HG03521 (cell line): Measurements from ENCODE around the gene GNB1L.

Source experiments
- ATAC-seq: cut with Tn5 transposase; IDR thresholded peaks from one replicate; pipeline ENCODE4 v1.9.1; 2021; ENCODE audit warnings: mild to moderate bottlenecking, moderate library complexity; ENCODE audit not compliant: unreplicated experiment

GNB1L gene

GRCh38 chr22:19811811-19812771, 42.6 kb downstream of the GNB1L start:
- ATAC-seq: no peak

- ATAC-seq: no peak
These were observed 43.5 kb downstream of the GNB1L start for GRCh38 chr22:19811211-19811621.

GRCh38 chr22:19810381-19811201, 44.1 kb downstream of the GNB1L start:
- ATAC-seq: no peak

GRCh38 chr22:19809741-19810140, 44.9 kb downstream of the GNB1L start:
- no peak for ATAC-seq

- ATAC-seq: no peak
These were observed 45.7 kb downstream of the GNB1L start for GRCh38 chr22:19808873-19809478.

GRCh38 chr22:19807914-19808872, 46.5 kb downstream of the GNB1L start:
- no peak for ATAC-seq

- ATAC-seq: no peak
These were observed 47.3 kb downstream of the GNB1L start for GRCh38 chr22:19807161-19807913.

- ATAC-seq: no peak
These were observed 48.2 kb downstream of the GNB1L start for GRCh38 chr22:19806213-19807160.

GRCh38 chr22:19805821-19806212, 48.9 kb downstream of the GNB1L start:
- no peak for ATAC-seq

- ATAC-seq: no peak
These were observed 50.9 kb downstream of the GNB1L start for GRCh38 chr22:19803736-19804267.

GRCh38 chr22:19802894-19803735, 51.6 kb downstream of the GNB1L start:
- no peak for ATAC-seq

GRCh38 chr22:19802001-19802893, 52.4 kb downstream of the GNB1L start:
- ATAC-seq: no peak

- ATAC-seq: no peak
These were observed 53.2 kb downstream of the GNB1L start for GRCh38 chr22:19801340-19802000.

GRCh38 chr22:19800761-19801244, 53.9 kb downstream of the GNB1L start:
- no peak for ATAC-seq

GRCh38 chr22:19800306-19800705, 54.4 kb downstream of the GNB1L start:
- no peak for ATAC-seq
